Measurements from ENCODE around the gene ADAMTS8. TPM values are rescaled to one million over a fixed set of nuclear protein-coding genes. Genes with fewer than 3 reads are reported as not detected.

ADAMTS8 gene
- total and polyA plus RNA-seq, 9 of the 15 experiments (the other 6 are each of a cell fraction or from before 2014, with no cell fraction given): not detected

DNA sequence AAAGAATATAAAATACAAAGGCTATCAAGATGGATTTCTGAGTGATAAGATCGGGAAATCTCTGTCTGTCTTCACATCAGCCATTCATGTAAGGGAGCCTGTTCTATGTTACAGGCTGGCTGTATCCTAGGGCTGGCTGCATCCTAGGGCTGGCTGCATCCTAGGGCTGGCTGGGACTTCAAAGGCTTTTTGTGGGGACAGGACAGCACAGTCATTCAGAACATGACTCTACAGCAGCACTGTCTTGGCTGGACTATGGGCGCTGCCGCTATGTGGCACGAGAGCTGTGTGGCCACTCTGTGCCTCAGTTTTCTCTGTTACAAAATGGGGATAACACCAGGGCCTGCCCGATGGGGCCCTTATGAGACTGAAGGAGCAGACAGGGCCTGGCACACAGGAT lies 10.2 kb downstream of the ADAMTS8 start:
- Histone ChIP-seq H3K4me3 (no peak overlapping the region), H3K9ac (ENCODE audit: insufficient read depth in 1 of 2, low read depth in 2 of 2, low read length in 2 of 2) (no peak overlapping the region), H3K4me1 (replicated peaks in 1 of 2; ENCODE audit: control insufficient read depth in 2 of 2, insufficient read depth in 2 of 2, low read length in 2 of 2) (peaks cover 0 to 7% of the 10 kb centered on the region in 2 experiments; a peak in 1 of 5 replicates), H3K27me3 (ENCODE audit: control insufficient read depth in 2 of 2, insufficient read depth in 2 of 2, low read length in 2 of 2) (peaks cover 58 to 91% of the 10 kb centered on the region in 2 experiments), H3K27ac (ENCODE audit: extremely low read depth, low read depth, low read length) (no peak overlapping the region), H3K9me1 (ENCODE audit: control insufficient read depth, insufficient read depth, low read length) (no peaks in the 10 kb centered on the region), H4K20me1 (replicated peaks; ENCODE audit: control insufficient read depth, insufficient read depth, low read length) (peaks cover 11% of the 10 kb centered on the region; the same call in 1 of the 2 replicates), H3K9me3 (replicated peaks; ENCODE audit: control insufficient read depth, insufficient read depth, low read depth, low read length) (no peaks in the 10 kb centered on the region), H2AFZ (ENCODE audit: low read depth, low read length) (no peak overlapping the region), H3K36me3 (ENCODE audit: control insufficient read depth, insufficient read depth, low read length) (no peaks in the 10 kb centered on the region), H3K4me2 (ENCODE audit: insufficient read depth, low read length) (no peak overlapping the region), H3K79me2 (ENCODE audit: control insufficient read depth, insufficient read depth, low read length) (no peaks in the 10 kb centered on the region)
- BruUV-seq (replicated peaks): no TSS peak
- ChIA-PET POLR2A (no interaction called here), CTCF (ENCODE audit: low intra/inter-chr PET ratio) (no interaction called here)
- ATAC-seq (no peak), DNase-seq (ENCODE audit: extremely low read depth in 1 of 4, low spot score in 3 of 4) (no peak), FAIRE-seq (no peak)
- 1% methylated on average over 5 of the region's 5 CpGs for WGBS (ENCODE audit: insufficient coverage, low coverage, missing lambda C conversion rate)
- intact Hi-C loops (cut with micrococcal nuclease) (no loop called here), in situ Hi-C loops (cut with MboI) (no loop called here)
- TF ChIP-seq XRCC3 (IDR thresholded peaks at IDR 0.05) (no peak), MAFG (tag; conservative IDR thresholded peaks at IDR 0.05) (no peak), ERF (CRISPR knock-in tag; IDR thresholded peaks at IDR 0.05) (no peak), GATAD2A (IDR thresholded peaks at IDR 0.05) (no peak), ETV1 (tag; conservative IDR thresholded peaks at IDR 0.05; ENCODE audit: low read depth) (no peak), SNIP1 (IDR thresholded peaks at IDR 0.05; ENCODE audit: low read depth) (no peak), NRF1 (conservative IDR thresholded peaks at IDR 0.05 in 1 of 2, IDR thresholded peaks at IDR 0.05 in 1 of 2) (no peak), ELF2 (CRISPR knock-in tag; IDR thresholded peaks at IDR 0.05) (no peak)
- TF ChIP-seq, protein P1, sequence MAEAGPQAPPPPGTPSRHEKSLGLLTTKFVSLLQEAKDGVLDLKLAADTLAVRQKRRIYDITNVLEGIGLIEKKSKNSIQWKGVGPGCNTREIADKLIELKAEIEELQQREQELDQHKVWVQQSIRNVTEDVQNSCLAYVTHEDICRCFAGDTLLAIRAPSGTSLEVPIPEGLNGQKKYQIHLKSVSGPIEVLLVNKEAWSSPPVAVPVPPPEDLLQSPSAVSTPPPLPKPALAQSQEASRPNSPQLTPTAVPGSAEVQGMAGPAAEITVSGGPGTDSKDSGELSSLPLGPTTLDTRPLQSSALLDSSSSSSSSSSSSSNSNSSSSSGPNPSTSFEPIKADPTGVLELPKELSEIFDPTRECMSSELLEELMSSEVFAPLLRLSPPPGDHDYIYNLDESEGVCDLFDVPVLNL (CRISPR knock-in tag; IDR thresholded peaks at IDR 0.05; ENCODE audit: low read depth): no peak
- TF ChIP-seq, protein P2, sequence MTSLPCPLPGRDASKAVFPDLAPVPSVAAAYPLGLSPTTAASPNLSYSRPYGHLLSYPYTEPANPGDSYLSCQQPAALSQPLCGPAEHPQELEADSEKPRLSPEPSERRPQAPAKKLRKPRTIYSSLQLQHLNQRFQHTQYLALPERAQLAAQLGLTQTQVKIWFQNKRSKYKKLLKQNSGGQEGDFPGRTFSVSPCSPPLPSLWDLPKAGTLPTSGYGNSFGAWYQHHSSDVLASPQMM (CRISPR knock-in tag; IDR thresholded peaks at IDR 0.05): no peak
- TF ChIP-seq, protein P3, sequence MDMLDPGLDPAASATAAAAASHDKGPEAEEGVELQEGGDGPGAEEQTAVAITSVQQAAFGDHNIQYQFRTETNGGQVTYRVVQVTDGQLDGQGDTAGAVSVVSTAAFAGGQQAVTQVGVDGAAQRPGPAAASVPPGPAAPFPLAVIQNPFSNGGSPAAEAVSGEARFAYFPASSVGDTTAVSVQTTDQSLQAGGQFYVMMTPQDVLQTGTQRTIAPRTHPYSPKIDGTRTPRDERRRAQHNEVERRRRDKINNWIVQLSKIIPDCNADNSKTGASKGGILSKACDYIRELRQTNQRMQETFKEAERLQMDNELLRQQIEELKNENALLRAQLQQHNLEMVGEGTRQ (CRISPR knock-in tag; IDR thresholded peaks at IDR 0.05): no peak
- TF ChIP-seq, protein P4, sequence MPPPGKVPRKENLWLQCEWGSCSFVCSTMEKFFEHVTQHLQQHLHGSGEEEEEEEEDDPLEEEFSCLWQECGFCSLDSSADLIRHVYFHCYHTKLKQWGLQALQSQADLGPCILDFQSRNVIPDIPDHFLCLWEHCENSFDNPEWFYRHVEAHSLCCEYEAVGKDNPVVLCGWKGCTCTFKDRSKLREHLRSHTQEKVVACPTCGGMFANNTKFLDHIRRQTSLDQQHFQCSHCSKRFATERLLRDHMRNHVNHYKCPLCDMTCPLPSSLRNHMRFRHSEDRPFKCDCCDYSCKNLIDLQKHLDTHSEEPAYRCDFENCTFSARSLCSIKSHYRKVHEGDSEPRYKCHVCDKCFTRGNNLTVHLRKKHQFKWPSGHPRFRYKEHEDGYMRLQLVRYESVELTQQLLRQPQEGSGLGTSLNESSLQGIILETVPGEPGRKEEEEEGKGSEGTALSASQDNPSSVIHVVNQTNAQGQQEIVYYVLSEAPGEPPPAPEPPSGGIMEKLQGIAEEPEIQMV (tag; conservative IDR thresholded peaks at IDR 0.05; ENCODE audit: low read depth): no peak
- TF ChIP-seq, protein P5, sequence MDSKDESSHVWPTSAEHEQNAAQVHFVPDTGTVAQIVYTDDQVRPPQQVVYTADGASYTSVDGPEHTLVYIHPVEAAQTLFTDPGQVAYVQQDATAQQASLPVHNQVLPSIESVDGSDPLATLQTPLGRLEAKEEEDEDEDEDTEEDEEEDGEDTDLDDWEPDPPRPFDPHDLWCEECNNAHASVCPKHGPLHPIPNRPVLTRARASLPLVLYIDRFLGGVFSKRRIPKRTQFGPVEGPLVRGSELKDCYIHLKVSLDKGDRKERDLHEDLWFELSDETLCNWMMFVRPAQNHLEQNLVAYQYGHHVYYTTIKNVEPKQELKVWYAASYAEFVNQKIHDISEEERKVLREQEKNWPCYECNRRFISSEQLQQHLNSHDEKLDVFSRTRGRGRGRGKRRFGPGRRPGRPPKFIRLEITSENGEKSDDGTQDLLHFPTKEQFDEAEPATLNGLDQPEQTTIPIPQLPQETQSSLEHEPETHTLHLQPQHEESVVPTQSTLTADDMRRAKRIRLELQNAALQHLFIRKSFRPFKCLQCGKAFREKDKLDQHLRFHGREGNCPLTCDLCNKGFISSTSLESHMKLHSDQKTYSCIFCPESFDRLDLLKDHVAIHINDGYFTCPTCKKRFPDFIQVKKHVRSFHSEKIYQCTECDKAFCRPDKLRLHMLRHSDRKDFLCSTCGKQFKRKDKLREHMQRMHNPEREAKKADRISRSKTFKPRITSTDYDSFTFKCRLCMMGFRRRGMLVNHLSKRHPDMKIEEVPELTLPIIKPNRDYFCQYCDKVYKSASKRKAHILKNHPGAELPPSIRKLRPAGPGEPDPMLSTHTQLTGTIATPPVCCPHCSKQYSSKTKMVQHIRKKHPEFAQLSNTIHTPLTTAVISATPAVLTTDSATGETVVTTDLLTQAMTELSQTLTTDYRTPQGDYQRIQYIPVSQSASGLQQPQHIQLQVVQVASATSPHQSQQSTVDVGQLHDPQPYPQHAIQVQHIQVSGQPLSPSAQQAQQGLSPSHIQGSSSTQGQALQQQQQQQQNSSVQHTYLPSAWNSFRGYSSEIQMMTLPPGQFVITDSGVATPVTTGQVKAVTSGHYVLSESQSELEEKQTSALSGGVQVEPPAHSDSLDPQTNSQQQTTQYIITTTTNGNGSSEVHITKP (IDR thresholded peaks at IDR 0.05; ENCODE audit: partially characterized antibody): no peak
- TF ChIP-seq, protein P6, sequence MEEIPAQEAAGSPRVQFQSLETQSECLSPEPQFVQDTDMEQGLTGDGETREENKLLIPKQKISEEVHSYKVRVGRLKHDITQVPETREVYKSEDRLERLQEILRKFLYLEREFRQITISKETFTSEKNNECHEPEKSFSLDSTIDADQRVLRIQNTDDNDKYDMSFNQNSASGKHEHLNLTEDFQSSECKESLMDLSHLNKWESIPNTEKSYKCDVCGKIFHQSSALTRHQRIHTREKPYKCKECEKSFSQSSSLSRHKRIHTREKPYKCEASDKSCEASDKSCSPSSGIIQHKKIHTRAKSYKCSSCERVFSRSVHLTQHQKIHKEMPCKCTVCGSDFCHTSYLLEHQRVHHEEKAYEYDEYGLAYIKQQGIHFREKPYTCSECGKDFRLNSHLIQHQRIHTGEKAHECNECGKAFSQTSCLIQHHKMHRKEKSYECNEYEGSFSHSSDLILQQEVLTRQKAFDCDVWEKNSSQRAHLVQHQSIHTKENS (CRISPR knock-in tag; IDR thresholded peaks at IDR 0.05): no peak
